DND-41 (cell line): Measurements from ENCODE around the gene SYNPO2L.

Experiments
- ATAC-seq: fragments of 200-7000 bp; cut with Tn5 transposase; 3 replicates; pipeline ENCODE4 v1.9.1; 2021; ENCODE audit warnings: low read depth; ENCODE audit not compliant: insufficient read depth
- DNase-seq: peaks from one replicate; pipeline ENCODE4 v3.0.0-alpha.2; 2020
- H2AFZ ChIP-seq: 2 replicates; pipeline ENCODE4 v1.6.0; 2012; ENCODE audit warnings: low read depth, low read length
- H3K27ac ChIP-seq: 2 replicates; pipeline ENCODE4 v1.5.1; 2012; ENCODE audit warnings: low read length, inconsistent platforms
- H3K27me3 ChIP-seq: fragments of 200-600 bp; sonication (generic); 2 replicates; pipeline ENCODE4 v1.6.0; 2012; ENCODE audit warnings: low read length, mild to moderate bottlenecking, inconsistent platforms; ENCODE audit not compliant: insufficient read depth, poor library complexity
- H3K36me3 ChIP-seq: 2 replicates; pipeline ENCODE4 v1.5.1; 2012; ENCODE audit warnings: low read length, inconsistent platforms; ENCODE audit not compliant: insufficient read depth
- H3K4me1 ChIP-seq: 2 replicates; pipeline ENCODE4 v1.5.1; 2012; ENCODE audit warnings: mild to moderate bottlenecking, low read length; ENCODE audit not compliant: insufficient read depth
- H3K4me2 ChIP-seq: 2 replicates; pipeline ENCODE4 v1.6.0; 2012; ENCODE audit warnings: mild to moderate bottlenecking, moderate library complexity, low read length, inconsistent platforms; ENCODE audit not compliant: insufficient read depth
- H3K4me3 ChIP-seq, 2 experiments: fragments of 200-600 bp in 1 of 2; shearing (Covaris generic) in 1 of 2; 2 replicates each; pipeline ENCODE4 v1.5.1; 2012 to 2016; ENCODE audit warnings: inconsistent platforms in 2 of 2, low read length in 2 of 2, mild to moderate bottlenecking in 2 of 2, low read depth in 1 of 2, moderate library complexity in 1 of 2
- H3K79me2 ChIP-seq: 2 replicates; pipeline ENCODE4 v1.6.0; 2012; ENCODE audit warnings: low read length, inconsistent platforms; ENCODE audit not compliant: insufficient read depth
- H3K9ac ChIP-seq: 2 replicates; pipeline ENCODE4 v1.6.0; 2012; ENCODE audit warnings: low read depth, mild to moderate bottlenecking, inconsistent platforms, low read length, moderate library complexity
- H3K9me3 ChIP-seq: 2 replicates; pipeline ENCODE4 v1.5.1; 2012; ENCODE audit warnings: low read length, moderate library complexity, mild to moderate bottlenecking, inconsistent platforms; ENCODE audit not compliant: insufficient read depth, severe bottlenecking
- H4K20me1 ChIP-seq: 2 replicates; pipeline ENCODE4 v1.6.0; 2012; ENCODE audit warnings: low read length; ENCODE audit not compliant: insufficient read depth
- CTCF ChIP-seq: IDR thresholded peaks from 2 replicates; pipeline ENCODE4 v1.5.1; 2012; ENCODE audit warnings: borderline replicate concordance, low read length, moderate library complexity, mild to moderate bottlenecking; ENCODE audit not compliant: poor library complexity, severe bottlenecking; ENCODE audit errors: extremely low read depth
- EZH2 ChIP-seq: IDR thresholded peaks from 3 replicates; pipeline ENCODE4 v1.6.1; 2012; ENCODE audit warnings: borderline replicate concordance, low read depth, mild to moderate bottlenecking, moderate library complexity, low read length, inconsistent platforms; ENCODE audit not compliant: severe bottlenecking

The SYNPO2L gene

GRCh38 chr10:73647875-73648651, 7.8 kb downstream of the SYNPO2L start:
- Histone ChIP-seq H3K4me3 (no peak overlapping the region), H2AFZ (no peak overlapping the region), H3K36me3 (no peaks in the 10 kb centered on the region), H3K27ac (no peak overlapping the region), H3K9ac (no peak overlapping the region), H3K9me3 (no peaks in the 10 kb centered on the region), H3K27me3 (no peaks in the 10 kb centered on the region), H4K20me1 (no peaks in the 10 kb centered on the region), H3K4me1 (no peaks in the 10 kb centered on the region), H3K4me2 (no peak overlapping the region), H3K79me2 (no peaks in the 10 kb centered on the region)
- ATAC-seq (no peak), DNase-seq (no peak)
- no peak for TF ChIP-seq EZH2
- TF ChIP-seq CTCF: no peak

GRCh38 chr10:73647211-73647874, 8.5 kb downstream of the SYNPO2L start:
- no peak overlapping the region for H2AFZ ChIP-seq
- no peak overlapping the region for H3K4me3 ChIP-seq
- H3K36me3 ChIP-seq: no peaks in the 10 kb centered on the region
- no peaks in the 10 kb centered on the region for H3K4me1 ChIP-seq
- no peaks in the 10 kb centered on the region for H3K27me3 ChIP-seq
- H3K27ac ChIP-seq: no peak overlapping the region
- H4K20me1 ChIP-seq: no peaks in the 10 kb centered on the region
- TF ChIP-seq CTCF (no peak), EZH2 (no peak)
- DNase-seq (no peak), ATAC-seq (no peak)
- H3K9me3 ChIP-seq: no peaks in the 10 kb centered on the region
- H3K9ac ChIP-seq: no peak overlapping the region
- no peak overlapping the region for H3K4me2 ChIP-seq
- H3K79me2 ChIP-seq: no peaks in the 10 kb centered on the region

- Histone ChIP-seq H3K9me3 (no peaks in the 10 kb centered on the region), H3K4me2 (no peak overlapping the region), H3K9ac (no peak overlapping the region), H3K27me3 (no peaks in the 10 kb centered on the region), H2AFZ (no peak overlapping the region), H3K79me2 (no peaks in the 10 kb centered on the region), H4K20me1 (no peaks in the 10 kb centered on the region), H3K36me3 (no peaks in the 10 kb centered on the region), H3K4me3 (no peak overlapping the region), H3K4me1 (no peaks in the 10 kb centered on the region), H3K27ac (no peak overlapping the region)
- DNase-seq (no peak), ATAC-seq (no peak)
- TF ChIP-seq EZH2 (no peak), CTCF (no peak)
Measured at GRCh38 chr10:73646598-73647041, 9.2 kb downstream of the SYNPO2L start.
